A549 (cell line): Measurements from ENCODE around the gene C19orf73. TPM values are rescaled to one million over a fixed set of nuclear protein-coding genes. Genes with fewer than 3 reads are reported as not detected.
"Not testable (repeated sequence)": the region's sequence is repeated elsewhere in the genome, so short reads cannot be mapped to it uniquely, and the experiment has no call there.

Experiments used
- ATAC-seq, 2 experiments: fragments of 200-7000 bp in 1 of 2; fragments of >200 bp in 1 of 2; cut with Nextera tagmentation in 1 of 2; cut with Tn5 transposase in 1 of 2; 3 replicates each; pipeline versions ENCODE4 v1.8.0 to v1.9.1; 2018 to 2020; ENCODE audit warnings: mild to moderate bottlenecking in 1 of 2, moderate library complexity in 1 of 2
- CTCF ChIA-PET: fragments of 300-600 bp; sonication (Branson Sonifier 250); formaldehyde crosslinking; extraction: SDS; loops from one replicate; lab custom pipeline; 2021; ENCODE audit warnings: antibody characterized with exemption, inconsistent platforms; lab: Yijun Ruan, JAX
- POLR2A ChIA-PET: fragments of 350-600 bp; formaldehyde crosslinking; extraction: SDS; loops from one replicate; lab custom pipeline; 2021; ENCODE audit warnings: antibody characterized with exemption, inconsistent platforms; lab: Yijun Ruan, JAX
- DNase-seq, 2 experiments: peaks; one replicate each; pipeline versions ENCODE4 v3.0.0 to v3.0.0-alpha.2; 2011 to 2016; ENCODE audit warnings: low read depth in 1 of 2, low spot score in 1 of 2
- FAIRE-seq: peaks from 2 replicates; lab custom pipeline; 2011; peaks lifted over from hg19 to GRCh38; lab: Jason Lieb, UNC
- H3K27ac ChIP-seq, 2 experiments: fragments of >200 bp; sonication (Bioruptor Twin); formaldehyde crosslinking; 3 replicates each; pipeline ENCODE4 v1.5.1; 2016 to 2017
- H3K4me1 ChIP-seq: fragments of >200 bp; sonication (Bioruptor Twin); formaldehyde crosslinking; 3 replicates; pipeline ENCODE4 v1.6.1; 2016
- H3K4me2 ChIP-seq: fragments of >200 bp; sonication (Bioruptor Twin); formaldehyde crosslinking; 3 replicates; pipeline ENCODE4 v1.6.1; 2016
- H3K4me3 ChIP-seq: fragments of >200 bp; sonication (Bioruptor Twin); formaldehyde crosslinking; 3 replicates; pipeline ENCODE4 v1.5.1; 2016
- H3K9me3 ChIP-seq: fragments of >200 bp; sonication (Bioruptor Twin); formaldehyde crosslinking; 3 replicates; pipeline ENCODE4 v1.6.1; 2016
- CBX2 ChIP-seq: fragments of 200-600 bp; sonication (generic); IDR thresholded peaks from 2 replicates; pipeline ENCODE4 v1.6.1; 2016; ENCODE audit warnings: low read depth, mild to moderate bottlenecking, borderline replicate concordance
- EHMT2 ChIP-seq: fragments of 200-600 bp; sonication (generic); IDR thresholded peaks from 2 replicates; pipeline ENCODE4 v1.6.1; 2016; ENCODE audit warnings: antibody characterized with exemption, low read depth, mild to moderate bottlenecking, moderate library complexity
- EP300 ChIP-seq, 2 experiments: fragments of >200 bp; sonication (Bioruptor Twin); formaldehyde crosslinking; IDR thresholded peaks; 2 replicates in 1 of 2; 3 replicates in 1 of 2; pipeline ENCODE4 v1.6.1; 2016 to 2017
- GATA3 ChIP-seq: IDR thresholded peaks from 2 replicates; pipeline ENCODE4 v1.6.1; 2012; ENCODE audit warnings: borderline replicate concordance
- KDM5A ChIP-seq: fragments of 200-600 bp; sonication (generic); IDR thresholded peaks from 2 replicates; pipeline ENCODE4 v1.6.1; 2016; ENCODE audit warnings: antibody characterized with exemption, mild to moderate bottlenecking
- NR3C1 ChIP-seq: fragments of >200 bp; sonication (Bioruptor Twin); formaldehyde crosslinking; IDR thresholded peaks from 3 replicates; pipeline ENCODE4 v1.6.1; 2017
- POLR2AphosphoS2 ChIP-seq: conservative IDR thresholded peaks from 2 replicates; pipeline ENCODE4 v1.6.1; 2012; ENCODE audit warnings: low read length, improper control_type of control experiment, inconsistent platforms
- RAD21 ChIP-seq, 2 experiments: fragments of >200 bp in 1 of 2; sonication (Bioruptor Twin) in 1 of 2; formaldehyde crosslinking in 1 of 2; IDR thresholded peaks in 1 of 2; conservative IDR thresholded peaks in 1 of 2; 2 replicates in 1 of 2; 3 replicates in 1 of 2; pipeline ENCODE4 v1.6.1; 2012 to 2018; ENCODE audit warnings: inconsistent platforms in 1 of 2
- SMC3 ChIP-seq: fragments of >200 bp; sonication (Bioruptor Twin); formaldehyde crosslinking; IDR thresholded peaks from 3 replicates; pipeline ENCODE4 v1.6.1; 2018; ENCODE audit warnings: inconsistent platforms
- ZSCAN20 ChIP-seq: fragments of 250-450 bp; sonication (Bioruptor Pico); IDR thresholded peaks from 2 replicates; pipeline ENCODE4 v1.8.0; 2022; ENCODE audit warnings: mild to moderate bottlenecking, moderate library complexity
- WGBS: methylation state at CpG from one replicate; pipeline ENCODE4 v1.1.6; 2017; ENCODE audit errors: missing lambda C conversion rate; 5-methylcytosine and 5-hydroxymethylcytosine counted together
- polyA plus RNA-seq, 4 experiments: library from polyadenylated mRNA; depleted of rRNA in 3 of 4; stranded (reverse); fragments of >200 nt; fragmentation: RNase III in 1 of 4; extraction: RNeasy Plus Mini Kit Qiagen cat#74134 plus additional on column Dnase treatment in 1 of 4; gene quantifications; 2 replicates in 3 of 4; 3 replicates in 1 of 4; pipeline ENCODE4 v1.2.3, GENCODE V29; 2011 to 2017
- TF ChIP-seq, protein P1 (sequence below): fragments of >200 bp; sonication (Bioruptor Twin); formaldehyde crosslinking; IDR thresholded peaks from 3 replicates; pipeline ENCODE4 v1.5.1; 2016
- TF ChIP-seq, protein P2 (sequence below): fragments of 250-450 bp; sonication (Bioruptor Pico); IDR thresholded peaks from 2 replicates; pipeline ENCODE4 v1.5.0; 2020; ENCODE audit warnings: low read depth, mild to moderate bottlenecking, moderate library complexity
- TF ChIP-seq, protein P3 (sequence below): IDR thresholded peaks from 2 replicates; pipeline ENCODE4 v1.6.1; 2012

The C19orf73 gene
- polyA plus RNA-seq, 2 of the 4 experiments (the other 2 are of a cell fraction): 1.8 to 2.2 TPM

DNA sequence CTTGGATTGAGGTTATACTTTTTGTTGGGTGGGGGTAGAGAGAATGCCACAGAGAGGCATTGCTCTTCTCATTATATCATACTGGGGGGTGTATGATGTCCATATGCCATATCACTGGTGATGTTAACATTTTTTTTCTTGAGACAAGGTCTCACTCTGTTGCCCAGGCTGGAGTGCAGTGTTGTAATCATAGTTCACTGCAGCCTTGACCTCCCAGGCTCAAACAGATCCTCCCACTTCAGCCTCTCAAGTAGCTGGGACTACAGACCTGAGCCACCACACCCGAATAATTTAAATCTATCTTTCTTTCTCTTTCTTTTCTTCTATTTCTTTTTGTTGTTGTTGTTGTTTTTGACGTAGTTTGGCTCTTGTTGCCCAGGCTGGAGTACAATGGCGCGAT lies 38.6 kb downstream of the C19orf73 start:
- no peak for TF ChIP-seq KDM5A
- no peak for TF ChIP-seq ZSCAN20 (CRISPR knock-in tag)
- Histone ChIP-seq H3K4me2 (no peak overlapping the region), H3K4me3 (no peak overlapping the region), H3K4me1 (peaks cover 6% of the 10 kb centered on the region), H3K9me3 (no peaks in the 10 kb centered on the region), H3K27ac (no peak overlapping the region)
- 80% methylated on average over 4 of the region's 4 CpGs for WGBS
- ChIA-PET POLR2A (no interaction called here), CTCF (interaction anchor here (0.6 to 3.2 kb wide), 8 partner anchors 15 to 745 kb away, joined by 3 to 17 read pairs (median 5); no protein-coding TSS in a partner anchor)
- DNase-seq (no peak), ATAC-seq (no peak), FAIRE-seq (no peak)

- ChIA-PET CTCF (interaction anchor here (0.7 to 8.8 kb wide), 38 partner anchors 8 to 359 kb away, joined by 3 to 121 read pairs (median 6); partner anchors contain the start of genes CGB7, GYS1, LIN7B and RUVBL2), POLR2A (interaction anchor here (0.7 to 1.5 kb wide), 2 partner anchors 75 to 124 kb away, joined by 3 to 4 read pairs; no protein-coding TSS in a partner anchor)
- WGBS: 14% methylated on average over 9 of the region's 9 CpGs
- H3K27ac ChIP-seq, H3K4me2 ChIP-seq, FAIRE-seq, H3K9me3 ChIP-seq, H3K4me3 ChIP-seq: not testable (repeated sequence)
- H3K4me1 ChIP-seq: peaks cover 16% of the 10 kb centered on the region
- DNase-seq (peak in 1 of 2 experiments; percentile 79), ATAC-seq (peak in 1 of 2 experiments; percentile 18; a peak in 2 of 6 replicates)
- TF ChIP-seq RAD21 (conservative IDR thresholded peaks at IDR 0.05 in 1 of 2, IDR thresholded peaks at IDR 0.05 in 1 of 2) (peak; percentile 67 to 80), SMC3 (peak; percentile 73)
- TF ChIP-seq, protein P1, sequence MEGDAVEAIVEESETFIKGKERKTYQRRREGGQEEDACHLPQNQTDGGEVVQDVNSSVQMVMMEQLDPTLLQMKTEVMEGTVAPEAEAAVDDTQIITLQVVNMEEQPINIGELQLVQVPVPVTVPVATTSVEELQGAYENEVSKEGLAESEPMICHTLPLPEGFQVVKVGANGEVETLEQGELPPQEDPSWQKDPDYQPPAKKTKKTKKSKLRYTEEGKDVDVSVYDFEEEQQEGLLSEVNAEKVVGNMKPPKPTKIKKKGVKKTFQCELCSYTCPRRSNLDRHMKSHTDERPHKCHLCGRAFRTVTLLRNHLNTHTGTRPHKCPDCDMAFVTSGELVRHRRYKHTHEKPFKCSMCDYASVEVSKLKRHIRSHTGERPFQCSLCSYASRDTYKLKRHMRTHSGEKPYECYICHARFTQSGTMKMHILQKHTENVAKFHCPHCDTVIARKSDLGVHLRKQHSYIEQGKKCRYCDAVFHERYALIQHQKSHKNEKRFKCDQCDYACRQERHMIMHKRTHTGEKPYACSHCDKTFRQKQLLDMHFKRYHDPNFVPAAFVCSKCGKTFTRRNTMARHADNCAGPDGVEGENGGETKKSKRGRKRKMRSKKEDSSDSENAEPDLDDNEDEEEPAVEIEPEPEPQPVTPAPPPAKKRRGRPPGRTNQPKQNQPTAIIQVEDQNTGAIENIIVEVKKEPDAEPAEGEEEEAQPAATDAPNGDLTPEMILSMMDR: peak; percentile 70
Measured at GRCh38 chr19:49074869-49075268, 44.1 kb downstream of the C19orf73 start.

DNA sequence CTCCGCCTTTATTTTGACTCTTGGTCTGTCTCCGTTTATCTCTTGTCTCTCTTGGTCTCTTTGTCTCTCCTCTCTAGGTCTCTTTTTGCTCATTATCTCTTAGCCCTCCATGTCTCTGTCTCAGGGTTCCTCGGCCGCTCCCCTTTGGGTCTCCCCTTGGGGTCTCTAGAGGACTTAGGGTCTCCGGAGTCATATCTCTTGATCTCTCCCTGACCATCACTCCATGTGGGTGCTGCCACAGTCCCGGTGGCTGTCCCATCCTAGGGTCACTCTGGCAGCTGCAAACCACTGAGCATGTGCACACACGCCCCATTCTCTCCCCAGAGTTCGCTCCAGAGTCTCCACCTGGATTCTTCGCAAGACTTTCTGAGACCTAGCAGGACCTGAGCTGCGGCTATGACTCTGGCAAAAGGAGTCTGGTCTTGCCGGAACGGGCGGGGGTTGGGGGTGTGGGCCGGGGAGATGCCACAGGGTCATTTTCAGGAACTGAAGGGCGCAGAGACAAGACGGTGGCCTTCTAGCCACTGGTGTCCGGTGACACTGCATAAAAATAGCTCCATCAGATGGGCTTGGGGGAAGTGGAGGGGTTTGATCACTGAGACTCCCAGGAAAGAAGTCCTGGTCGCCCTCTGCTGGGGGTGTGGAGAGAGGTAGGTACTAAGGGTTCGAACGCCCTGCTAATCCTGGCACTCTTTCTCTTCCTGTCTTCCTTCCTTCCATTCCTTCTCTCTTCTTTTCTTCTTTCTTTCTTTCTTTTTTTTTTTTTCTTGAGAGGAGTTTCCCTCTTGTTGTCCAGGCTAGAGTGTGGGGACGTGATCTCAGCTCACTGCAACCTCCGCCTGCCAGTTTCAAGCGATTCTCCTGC lies 45.2 kb downstream of the C19orf73 start:
- ChIA-PET CTCF (interaction anchor here (0.5 to 8.8 kb wide), 47 partner anchors 9 to 906 kb away, joined by 3 to 121 read pairs (median 5); partner anchors contain the start of genes CGB7, GYS1, NTF4 and PPP1R15A), POLR2A (interaction anchor here (0.7 to 1.5 kb wide), 2 partner anchors 74 to 125 kb away, joined by 3 to 4 read pairs; no protein-coding TSS in a partner anchor)
- FAIRE-seq (no peak), DNase-seq (peak; percentile 65 to 73), ATAC-seq (peak; percentile 77 to 86)
- Histone ChIP-seq H3K4me3 (peak overlapping the region; percentile 6; the same call in 1 of the 3 replicates), H3K9me3 (no peaks in the 10 kb centered on the region), H3K4me1 (peaks cover 16% of the 10 kb centered on the region), H3K27ac (0 out of 6 replicates have a peak overlapping the region, but pooled peaks of 1 of the 2 experiments have one; percentile 9), H3K4me2 (peak overlapping the region; percentile 82)
- TF ChIP-seq EHMT2 (no peak), SMC3 (peak; percentile 60), RAD21 (conservative IDR thresholded peaks at IDR 0.05 in 1 of 2, IDR thresholded peaks at IDR 0.05 in 1 of 2) (peak; percentile 40 to 66; a peak in 4 of 5 replicates), EP300 (IDR thresholded peaks at IDR 0.05) (no peak), CBX2 (no peak), POLR2AphosphoS2 (no peak), KDM5A (no peak), NR3C1 (no peak), GATA3 (no peak)
- TF ChIP-seq, protein P2, sequence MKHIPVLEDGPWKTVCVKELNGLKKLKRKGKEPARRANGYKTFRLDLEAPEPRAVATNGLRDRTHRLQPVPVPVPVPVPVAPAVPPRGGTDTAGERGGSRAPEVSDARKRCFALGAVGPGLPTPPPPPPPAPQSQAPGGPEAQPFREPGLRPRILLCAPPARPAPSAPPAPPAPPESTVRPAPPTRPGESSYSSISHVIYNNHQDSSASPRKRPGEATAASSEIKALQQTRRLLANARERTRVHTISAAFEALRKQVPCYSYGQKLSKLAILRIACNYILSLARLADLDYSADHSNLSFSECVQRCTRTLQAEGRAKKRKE: no peak
- TF ChIP-seq, protein P3, sequence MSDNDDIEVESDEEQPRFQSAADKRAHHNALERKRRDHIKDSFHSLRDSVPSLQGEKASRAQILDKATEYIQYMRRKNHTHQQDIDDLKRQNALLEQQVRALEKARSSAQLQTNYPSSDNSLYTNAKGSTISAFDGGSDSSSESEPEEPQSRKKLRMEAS: no peak
- TF ChIP-seq, protein P1: peak; percentile 62
- WGBS: 43% methylated on average over 23 of the region's 23 CpGs
